Brain microvascular endothelial cell (primary cell): ENCODE data around the gene ARHGAP5.

Experiments used
- DNase-seq: peaks from one replicate; pipeline ENCODE4 v3.0.0-alpha.2; 2020
- H3K27ac ChIP-seq: fragments of 250-450 bp; sonication (Bioruptor Pico); 2 replicates; pipeline ENCODE4 v1.5.1; 2020; ENCODE audit warnings: mild to moderate bottlenecking, moderate library complexity
- H3K27me3 ChIP-seq: fragments of 250-450 bp; sonication (Bioruptor Pico); replicated peaks from 2 replicates; pipeline ENCODE4 v1.5.1; 2020; ENCODE audit warnings: mild to moderate bottlenecking
- H3K36me3 ChIP-seq: fragments of 250-450 bp; sonication (Bioruptor Pico); replicated peaks from 2 replicates; pipeline ENCODE4 v1.5.1; 2020; ENCODE audit warnings: mild to moderate bottlenecking
- H3K4me3 ChIP-seq: 2 replicates; pipeline ENCODE4 v1.5.1; 2011; ENCODE audit warnings: low read depth, mild to moderate bottlenecking, control low read depth, low read length, moderate library complexity
- CTCF ChIP-seq: IDR thresholded peaks from 2 replicates; pipeline ENCODE4 v1.5.1; 2011; ENCODE audit warnings: low read depth, mild to moderate bottlenecking, moderate library complexity, low read length, control low read depth, inconsistent platforms; ENCODE audit errors: missing control alignments
- in situ Hi-C: cut with HindIII; loops from 2 replicates; pipeline ENCODE4 v1.10.0; 2017; ENCODE audit warnings: low sequenced_read_pairs, low pct_ligation_motif_present

Gene ARHGAP5

DNA sequence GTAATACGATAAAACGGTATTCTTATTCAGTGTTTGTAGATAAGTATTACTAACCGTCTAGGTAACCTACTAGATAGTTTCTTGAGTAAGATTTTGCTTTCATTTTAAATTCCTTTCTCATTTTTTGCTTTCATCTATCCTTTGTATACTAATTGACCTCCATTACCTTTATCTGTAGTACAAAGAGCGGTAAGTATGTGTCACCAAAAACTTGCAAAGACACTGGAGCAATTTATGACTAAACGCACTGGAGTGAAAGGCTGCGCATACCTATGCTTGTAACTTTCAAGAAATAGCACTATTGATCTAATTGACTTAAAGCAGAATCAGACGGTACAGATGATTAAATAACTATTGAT, 1.7 kb downstream of the ARHGAP5 start:
- in situ Hi-C loops = no loop called here
- DNase-seq = peak; percentile 4

DNA sequence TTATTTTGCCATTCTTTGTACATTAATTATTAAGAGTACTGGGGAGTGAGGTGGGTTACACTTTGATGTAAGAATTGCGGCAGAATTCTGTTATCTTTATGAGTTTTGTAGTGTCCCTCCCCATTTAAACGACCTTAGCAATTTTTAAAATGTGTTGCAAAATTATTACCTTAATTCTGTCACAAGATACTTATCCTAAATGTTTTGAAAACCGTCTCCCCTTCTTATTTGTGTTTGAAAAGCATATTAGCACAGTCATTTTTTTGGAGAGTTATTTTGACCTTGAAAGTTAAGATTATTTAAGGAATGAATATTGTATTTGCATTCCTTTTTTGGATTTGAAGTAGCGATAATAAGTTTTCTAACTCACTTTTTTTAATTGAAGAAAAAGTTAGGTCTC, 2.2 kb downstream of the ARHGAP5 start:
- in situ Hi-C loops = no loop called here
- H3K27ac ChIP-seq = no peak overlapping the region
- H3K27me3 ChIP-seq = no peaks in the 10 kb centered on the region
- DNase-seq = no peak
- H3K36me3 ChIP-seq = no peaks in the 10 kb centered on the region
- TF ChIP-seq CTCF = no peak
- peak overlapping the region; percentile 87 for H3K4me3 ChIP-seq

More for the DNA sequence above, 1.7 kb downstream of the ARHGAP5 start:
- TF ChIP-seq CTCF = no peak
- no peaks in the 10 kb centered on the region for H3K27me3 ChIP-seq
- H3K27ac ChIP-seq = no peak overlapping the region
- H3K36me3 ChIP-seq = no peaks in the 10 kb centered on the region
- peak overlapping the region; percentile 87 for H3K4me3 ChIP-seq

GRCh38 chr14:32080001-32080510, 3.0 kb downstream of the ARHGAP5 start:
- Histone ChIP-seq H3K27ac (no peak overlapping the region), H3K27me3 (no peaks in the 10 kb centered on the region), H3K36me3 (no peaks in the 10 kb centered on the region), H3K4me3 (no peak overlapping the region)
- no peak for TF ChIP-seq CTCF
- DNase-seq = no peak
- in situ Hi-C loops = no loop called here

- Histone ChIP-seq H3K27me3 (no peaks in the 10 kb centered on the region), H3K36me3 (no peaks in the 10 kb centered on the region), H3K27ac (no peak overlapping the region), H3K4me3 (no peak overlapping the region)
- in situ Hi-C loops = no loop called here
- DNase-seq = no peak
- TF ChIP-seq CTCF = no peak
Measured at GRCh38 chr14:32081901-32082300, 4.8 kb downstream of the ARHGAP5 start.

DNA sequence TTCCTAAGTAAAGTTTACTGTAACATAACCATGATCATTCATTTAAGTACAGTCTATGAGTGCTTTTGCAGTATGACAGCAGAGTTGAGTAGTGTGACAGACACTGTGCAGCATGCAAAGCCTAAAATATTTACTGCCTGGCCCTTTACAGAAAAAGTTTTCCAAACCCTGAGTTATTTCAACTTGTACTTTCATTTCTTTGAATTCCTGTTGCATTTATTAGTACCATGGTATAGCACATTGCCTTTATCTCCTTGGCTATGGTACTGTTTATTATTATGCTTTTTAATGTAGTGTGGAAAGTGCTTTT, 6.2 kb downstream of the ARHGAP5 start:
- TF ChIP-seq CTCF = no peak
- no peak for DNase-seq
- no peak overlapping the region for H3K27ac ChIP-seq
- no peaks in the 10 kb centered on the region for H3K36me3 ChIP-seq
- in situ Hi-C loops = no loop called here
- H3K27me3 ChIP-seq = no peaks in the 10 kb centered on the region
- H3K4me3 ChIP-seq = no peak overlapping the region

DNA sequence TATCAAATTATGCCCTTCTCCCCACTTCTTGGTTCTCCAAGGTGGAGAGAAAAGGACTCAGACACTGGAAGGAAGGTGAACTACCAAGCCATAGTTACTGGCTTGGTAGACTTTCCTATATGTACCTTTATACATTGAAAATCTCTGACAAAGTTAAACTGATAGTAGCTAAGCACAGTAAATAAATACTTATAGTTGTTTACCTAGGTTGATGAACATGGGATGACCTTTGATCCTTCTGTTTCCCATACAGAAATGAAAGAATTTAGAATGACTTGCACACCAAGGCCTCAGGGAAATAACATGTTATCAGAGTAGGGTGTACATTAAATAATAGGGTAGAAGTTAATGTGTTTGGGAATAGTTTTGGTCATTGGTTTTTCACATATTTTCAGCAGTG, 6.7 kb downstream of the ARHGAP5 start:
- in situ Hi-C loops = no loop called here

More for the DNA sequence above, 6.7 kb downstream of the ARHGAP5 start:
- H3K27me3 ChIP-seq = no peaks in the 10 kb centered on the region
- no peak overlapping the region for H3K4me3 ChIP-seq
- H3K27ac ChIP-seq = no peak overlapping the region
- no peak for DNase-seq
- TF ChIP-seq CTCF = no peak
- no peaks in the 10 kb centered on the region for H3K36me3 ChIP-seq
